Uterus (tissue), 4 donors: ENCODE data around the gene GMDS. TPM values are rescaled to one million over a fixed set of nuclear protein-coding genes. Genes with fewer than 3 reads are reported as not detected.

Experiments used
- DNase-seq, 2 donors: peaks; one replicate each; pipeline ENCODE4 v3.0.0-alpha.2; 2019 to 2020
- H3K27ac ChIP-seq, 2 donors: fragments of 200-600 bp; sonication (generic); 1 replicate in 1 of 2; 2 replicates in 1 of 2; pipeline ENCODE4 v1.5.1; 2016 to 2018
- H3K27me3 ChIP-seq, 2 donors: fragments of 200-600 bp; sonication (generic); one replicate each; pipeline ENCODE4 v1.5.1; 2018 to 2019; ENCODE audit warnings: control low read depth in 1 of 2
- H3K36me3 ChIP-seq, 2 donors: fragments of 200-600 bp; sonication (generic); one replicate each; pipeline ENCODE4 v1.5.1; 2019; ENCODE audit warnings: control low read depth in 1 of 2
- H3K4me1 ChIP-seq, 2 donors: fragments of 200-600 bp; sonication (generic); one replicate each; pipeline ENCODE4 v1.5.1; 2018 to 2019; ENCODE audit warnings: control low read depth in 1 of 2
- H3K4me3 ChIP-seq, 2 donors: fragments of 200-600 bp; sonication (generic); 1 replicate in 1 of 2; 2 replicates in 1 of 2; pipeline ENCODE4 v1.5.1; 2018 to 2019; ENCODE audit warnings: mild to moderate bottlenecking in 1 of 2
- H3K9me3 ChIP-seq, 2 donors: fragments of 200-600 bp; sonication (generic); one replicate each; pipeline ENCODE4 v1.5.1; 2019; ENCODE audit warnings: control low read depth in 1 of 2
- CTCF ChIP-seq, 4 experiments: fragments of 200-600 bp in 2 of 4; fragments of 450-650 bp in 2 of 4; sonication (generic) in 2 of 4; IDR thresholded peaks; one replicate each; pipeline ENCODE4 v1.5.1; 2016 to 2019; ENCODE audit warnings: antibody characterized with exemption in 4 of 4, mild to moderate bottlenecking in 2 of 4, moderate library complexity in 1 of 4
- POLR2A ChIP-seq, 2 donors: fragments of 450-650 bp; IDR thresholded peaks; one replicate each; pipeline ENCODE4 v1.6.1; 2016; ENCODE audit warnings: antibody characterized with exemption in 2 of 2, mild to moderate bottlenecking in 1 of 2, moderate library complexity in 1 of 2
- intact Hi-C: fragments of 100-400 bp; cut with DNase I; formaldehyde crosslinking; loops from one replicate; pipeline ENCODE4 v1.15.1; 2023; ENCODE audit warnings: low total_unique reads
- total RNA-seq, 4 donors: library from RNA; depleted of rRNA in 3 of 4; stranded (reverse); fragments of >200 nt in 3 of 4; gene quantifications; one replicate each; pipeline versions ENCODE4 v1.1.0 to v1.2.4, GENCODE V29; 2014 to 2023
- donor health status: DM: yes; HTN: yes; CAD: no.

GMDS gene
- total RNA-seq, 4 donors from 2014 or later = 5.3 to 17.4 (median 12.9) TPM

GRCh38 chr6:1596088-1596852 lies 649.1 kb downstream of the GMDS start:
- intact Hi-C loops = loop anchor here (10.0 kb wide), 1 partner anchor 1149 kb away; no protein-coding TSS in a partner anchor
- Histone ChIP-seq H3K4me1 (no peaks in the 10 kb centered on the region), H3K27me3 (peaks cover 0 to 8% of the 10 kb centered on the region in 2 donors), H3K36me3 (no peaks in the 10 kb centered on the region), H3K9me3 (no peaks in the 10 kb centered on the region), H3K4me3 (no peak overlapping the region), H3K27ac (no peak overlapping the region)
- TF ChIP-seq POLR2A (IDR thresholded peaks at IDR 0.05) = no peak
- TF ChIP-seq CTCF (IDR thresholded peaks at IDR 0.05) = peak; percentile 89 to 91 (median 90)
- DNase-seq = peak in 1 of 2 donors; percentile 57

GRCh38 chr6:1595271-1596087 lies 649.9 kb downstream of the GMDS start:
- Histone ChIP-seq H3K36me3 (no peaks in the 10 kb centered on the region), H3K4me1 (no peaks in the 10 kb centered on the region), H3K9me3 (no peaks in the 10 kb centered on the region), H3K27me3 (peaks cover 0 to 8% of the 10 kb centered on the region in 2 donors), H3K4me3 (no peak overlapping the region), H3K27ac (no peak overlapping the region)
- TF ChIP-seq POLR2A (IDR thresholded peaks at IDR 0.05) (no peak), CTCF (IDR thresholded peaks at IDR 0.05) (no peak)
- intact Hi-C loops = loop anchor here (10.0 kb wide), 1 partner anchor 1149 kb away; no protein-coding TSS in a partner anchor
- DNase-seq = no peak

GRCh38 chr6:1594445-1595200 lies 650.8 kb downstream of the GMDS start:
- intact Hi-C loops = loop anchor here (10.0 kb wide), 1 partner anchor 1150 kb away; no protein-coding TSS in a partner anchor
- H3K4me3 ChIP-seq = no peak overlapping the region
- H3K36me3 ChIP-seq = no peaks in the 10 kb centered on the region
- DNase-seq = no peak
- H3K27me3 ChIP-seq = peaks cover 0 to 8% of the 10 kb centered on the region in 2 donors
- no peaks in the 10 kb centered on the region for H3K9me3 ChIP-seq
- no peak for TF ChIP-seq POLR2A (IDR thresholded peaks at IDR 0.05)
- no peak for TF ChIP-seq CTCF (IDR thresholded peaks at IDR 0.05)
- H3K4me1 ChIP-seq = no peaks in the 10 kb centered on the region
- H3K27ac ChIP-seq = no peak overlapping the region

- H3K4me3 ChIP-seq = no peak overlapping the region
- DNase-seq = no peak
- intact Hi-C loops = loop anchor here (10.0 kb wide), 1 partner anchor 1151 kb away; no protein-coding TSS in a partner anchor
- no peaks in the 10 kb centered on the region for H3K4me1 ChIP-seq
- no peak overlapping the region for H3K27ac ChIP-seq
- no peaks in the 10 kb centered on the region for H3K9me3 ChIP-seq
- H3K36me3 ChIP-seq = no peaks in the 10 kb centered on the region
- H3K27me3 ChIP-seq = peaks cover 0 to 8% of the 10 kb centered on the region in 2 donors
- TF ChIP-seq POLR2A (IDR thresholded peaks at IDR 0.05) = no peak
- no peak for TF ChIP-seq CTCF (IDR thresholded peaks at IDR 0.05)
These were observed 651.5 kb downstream of the GMDS start for GRCh38 chr6:1593958-1594314.
